Lung (tissue), 12 donors: Measurements from ENCODE around the gene OPRD1. TPM values are rescaled to one million over a fixed set of nuclear protein-coding genes. Genes with fewer than 3 reads are reported as not detected.

Experiments
- ATAC-seq: fragments of 200-7000 bp; cut with Tn5 transposase; one replicate; pipeline ENCODE4 v1.9.1; 2020; ENCODE audit warnings: moderate number of reproducible peaks; ENCODE audit not compliant: insufficient read depth, low FRiP score
- DNase-seq, 3 donors: peaks; one replicate each; pipeline ENCODE4 v3.0.0-alpha.2; 2013 to 2017
- H3K27ac ChIP-seq, 2 donors: one replicate each; pipeline ENCODE4 v1.5.1; 2013; ENCODE audit warnings: mild to moderate bottlenecking in 2 of 2, moderate library complexity in 2 of 2, control low read depth in 1 of 2, inconsistent platforms in 1 of 2, low read depth in 1 of 2, low read length in 1 of 2
- H3K27me3 ChIP-seq, 3 donors: one replicate each; pipeline ENCODE4 v1.5.1; 2013; ENCODE audit warnings: low read length in 2 of 3; ENCODE audit not compliant: control insufficient read depth in 3 of 3, insufficient read depth in 3 of 3
- H3K36me3 ChIP-seq, 4 donors: one replicate each; pipeline ENCODE4 v1.5.1; 2013; ENCODE audit warnings: low read length in 4 of 4, mild to moderate bottlenecking in 1 of 4, moderate library complexity in 1 of 4; ENCODE audit not compliant: control insufficient read depth in 4 of 4, insufficient read depth in 4 of 4
- H3K4me1 ChIP-seq, 5 donors: one replicate each; pipeline ENCODE4 v1.5.1; 2013; ENCODE audit warnings: low read length in 5 of 5, mild to moderate bottlenecking in 2 of 5, moderate library complexity in 1 of 5; ENCODE audit not compliant: control insufficient read depth in 5 of 5, insufficient read depth in 5 of 5
- H3K4me3 ChIP-seq: one replicate; pipeline ENCODE4 v1.5.1; 2013; ENCODE audit warnings: mild to moderate bottlenecking, control low read depth, moderate library complexity
- H3K9ac ChIP-seq, 2 donors: one replicate each; pipeline ENCODE4 v1.5.1; 2013; ENCODE audit warnings: low read length in 2 of 2, control low read depth in 1 of 2; ENCODE audit not compliant: insufficient read depth in 1 of 2
- H3K9me3 ChIP-seq, 4 donors: one replicate each; pipeline ENCODE4 v1.5.1; 2013; ENCODE audit warnings: low read length in 3 of 4, mild to moderate bottlenecking in 1 of 4, moderate library complexity in 1 of 4; ENCODE audit not compliant: control insufficient read depth in 4 of 4, insufficient read depth in 3 of 4
- CTCF ChIP-seq: IDR thresholded peaks from 2 replicates; pipeline ENCODE4 v1.5.1; 2012; ENCODE audit warnings: mild to moderate bottlenecking; ENCODE audit errors: control extremely low read depth, extremely low read depth
- WGBS, 2 donors: extraction: QIAGEN DNeasy Blood & Tissue Kit; methylation state at CpG; one replicate each; pipeline ENCODE4 v1.1.7; 2013; 5-methylcytosine and 5-hydroxymethylcytosine counted together
- polyA plus RNA-seq, 2 donors: library from polyadenylated mRNA; stranded (reverse); fragments of 200-250 nt; gene quantifications; one replicate each; pipeline ENCODE4 v1.2.1, GENCODE V29; 2013
- total RNA-seq, 2 donors: library from RNA; depleted of rRNA in 1 of 2; stranded (reverse); fragments of >200 nt in 1 of 2; gene quantifications; one replicate each; pipeline ENCODE4 v1.2.1, GENCODE V29; 2014 to 2021
- donor health status: control.
- donor health status: control.
- donor health status: Bipolar disorder and iron deficiency.
- donor health status: healthy.
- donor health status: DM: yes; HTN: yes; CAD: no.

OPRD1 gene
- total and polyA plus RNA-seq, 4 donors: 0.01 to 0.28 (median 0.02) TPM; not detected in 1

DNA sequence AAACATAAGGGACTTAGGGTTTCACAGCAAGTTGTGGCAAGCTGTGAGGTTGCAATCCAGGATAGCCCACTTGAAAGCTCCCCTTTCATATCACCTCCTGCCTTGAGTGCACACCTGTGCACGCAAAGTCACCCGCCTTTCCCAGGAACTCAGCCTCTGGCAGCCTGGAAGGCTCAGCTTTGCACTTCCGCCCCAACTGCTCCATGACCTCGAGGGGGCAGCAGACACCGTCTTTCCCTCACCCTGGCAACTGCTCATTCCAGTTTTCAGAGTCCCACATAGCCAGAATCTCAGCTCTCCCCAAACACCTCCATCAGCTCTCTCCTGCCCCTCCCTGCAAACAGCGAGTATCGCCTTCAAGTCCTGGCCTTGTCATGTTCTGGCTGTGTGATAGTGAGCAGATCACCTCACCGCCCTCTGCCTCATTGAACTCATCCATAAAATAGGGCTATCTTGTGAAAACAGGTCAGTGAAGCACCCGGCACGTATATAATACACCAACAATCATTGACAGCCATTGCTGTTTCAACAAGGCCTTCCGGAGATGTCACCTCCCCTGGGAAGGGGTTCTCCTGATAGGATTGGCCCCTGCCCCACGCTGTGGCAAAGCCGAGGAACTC is 70.1 kb downstream of the OPRD1 start:
- DNase-seq (peak; percentile 91 to 93 (median 92)), ATAC-seq (peak; percentile 53)
- Histone ChIP-seq H3K9ac (no peak overlapping the region), H3K4me1 (peaks cover 0 to 16% (median 4%) of the 10 kb centered on the region in 5 donors), H3K27me3 (peaks cover 0 to 3% (median 2%) of the 10 kb centered on the region in 3 donors), H3K9me3 (no peaks in the 10 kb centered on the region), H3K36me3 (no peaks in the 10 kb centered on the region), H3K4me3 (no peak overlapping the region), H3K27ac (no peak overlapping the region)
- 33 to 37% methylated on average over 13 of the region's 13 CpGs for WGBS, 2 donors
- TF ChIP-seq CTCF: peak; percentile 97

- Histone ChIP-seq H3K9ac (no peak overlapping the region), H3K27ac (no peak overlapping the region), H3K4me1 (peaks cover 0 to 27% (median 4%) of the 10 kb centered on the region in 5 donors), H3K4me3 (no peak overlapping the region), H3K36me3 (no peaks in the 10 kb centered on the region), H3K27me3 (peaks cover 0 to 3% (median 2%) of the 10 kb centered on the region in 3 donors), H3K9me3 (no peaks in the 10 kb centered on the region)
- no peak for DNase-seq
- WGBS, 2 donors: 90 to 94% methylated on average over 1 of the region's 1 CpG
- no peak for ATAC-seq
- no peak for TF ChIP-seq CTCF
These were observed 71.3 kb downstream of the OPRD1 start for GRCh38 chr1:28883242-28883616.

GRCh38 chr1:28885472-28885877 is 73.5 kb downstream of the OPRD1 start:
- WGBS, 2 donors: 78 to 82% methylated on average over 7 of the region's 7 CpGs
- H3K27me3 ChIP-seq: peaks cover 0 to 3% (median 2%) of the 10 kb centered on the region in 3 donors
- H3K9ac ChIP-seq: no peak overlapping the region

More at GRCh38 chr1:28885472-28885877, 73.5 kb downstream of the OPRD1 start:
- ATAC-seq (no peak), DNase-seq (no peak)
- H3K27ac ChIP-seq: peak overlapping the region; percentile 17 to 77
- H3K4me3 ChIP-seq: no peak overlapping the region
- no peaks in the 10 kb centered on the region for H3K9me3 ChIP-seq
- no peak for TF ChIP-seq CTCF
- peaks cover 0 to 28% (median 4%) of the 10 kb centered on the region in 5 donors for H3K4me1 ChIP-seq
- H3K36me3 ChIP-seq: no peaks in the 10 kb centered on the region
